Astrocyte (in vitro differentiated cells and primary cell): ENCODE data around the gene SLC25A42. TPM values are rescaled to one million over a fixed set of nuclear protein-coding genes. Genes with fewer than 3 reads are reported as not detected.
A peak's percentile ranks its signal among the peaks of the same experiment; 100 is the strongest.

ENCODE experiments used
- DNase-seq: peaks from one replicate; pipeline ENCODE4 v3.0.0-alpha.2; 2010; ENCODE audit warnings: low read depth
- FAIRE-seq: peaks from 2 replicates; lab custom pipeline; 2011; peaks lifted over from hg19 to GRCh38; lab: Jason Lieb, UNC
- H2AFZ ChIP-seq: 2 replicates; pipeline ENCODE4 v1.6.0; 2012; ENCODE audit warnings: low read depth, low read length, inconsistent platforms
- H3K27ac ChIP-seq: 2 replicates; pipeline ENCODE4 v1.5.1; 2011; ENCODE audit warnings: low read depth, low read length, inconsistent platforms
- H3K27me3 ChIP-seq: 2 replicates; pipeline ENCODE4 v1.6.0; 2011; ENCODE audit warnings: low read length, inconsistent platforms; ENCODE audit not compliant: insufficient read depth
- H3K36me3 ChIP-seq: 2 replicates; pipeline ENCODE4 v1.5.1; 2011; ENCODE audit warnings: low read length, inconsistent platforms; ENCODE audit not compliant: insufficient read depth
- H3K4me1 ChIP-seq: 2 replicates; pipeline ENCODE4 v1.5.1; 2011; ENCODE audit warnings: low read length, inconsistent platforms; ENCODE audit not compliant: insufficient read depth
- H3K4me2 ChIP-seq: 2 replicates; pipeline ENCODE4 v1.6.0; 2012; ENCODE audit warnings: low read length, inconsistent platforms
- H3K4me3 ChIP-seq: 2 replicates; pipeline ENCODE4 v1.5.1; 2011; ENCODE audit warnings: low read depth, mild to moderate bottlenecking, low read length, inconsistent platforms; ENCODE audit not compliant: insufficient read depth
- H3K79me2 ChIP-seq: 2 replicates; pipeline ENCODE4 v1.6.0; 2012; ENCODE audit warnings: mild to moderate bottlenecking, low read length, inconsistent platforms; ENCODE audit not compliant: insufficient read depth
- H3K9ac ChIP-seq: 2 replicates; pipeline ENCODE4 v1.6.0; 2012; ENCODE audit warnings: mild to moderate bottlenecking, low read length, inconsistent platforms
- H3K9me3 ChIP-seq: 2 replicates; pipeline ENCODE4 v1.5.1; 2012; ENCODE audit warnings: low read depth, mild to moderate bottlenecking, low read length, inconsistent platforms; ENCODE audit not compliant: insufficient read depth
- H4K20me1 ChIP-seq: 2 replicates; pipeline ENCODE4 v1.6.0; 2012; ENCODE audit warnings: low read length, inconsistent platforms; ENCODE audit not compliant: insufficient read depth
- H3K27ac Mint-ChIP-seq: one replicate; pipeline ENCODE4 v1.8.0; 2021; ENCODE audit warnings: mild to moderate bottlenecking, mixed read lengths; ENCODE audit not compliant: unreplicated experiment
- H3K27me3 Mint-ChIP-seq: one replicate; pipeline ENCODE4 v1.8.0; 2021; ENCODE audit warnings: low read depth, mixed read lengths; ENCODE audit not compliant: unreplicated experiment
- H3K36me3 Mint-ChIP-seq: one replicate; pipeline ENCODE4 v1.8.0; 2021; ENCODE audit warnings: low read depth, mixed read lengths; ENCODE audit not compliant: unreplicated experiment
- H3K4me1 Mint-ChIP-seq: one replicate; pipeline ENCODE4 v1.8.0; 2021; ENCODE audit warnings: low read depth, mixed read lengths; ENCODE audit not compliant: unreplicated experiment
- H3K4me3 Mint-ChIP-seq: one replicate; pipeline ENCODE4 v1.8.0; 2021; ENCODE audit warnings: mild to moderate bottlenecking, moderate library complexity, mixed read lengths; ENCODE audit not compliant: unreplicated experiment
- H3K9me3 Mint-ChIP-seq: one replicate; pipeline ENCODE4 v1.8.0; 2021; ENCODE audit warnings: mild to moderate bottlenecking, mixed read lengths; ENCODE audit not compliant: unreplicated experiment
- CTCF ChIP-seq: IDR thresholded peaks from 2 replicates; pipeline ENCODE4 v1.5.1; 2011; ENCODE audit warnings: low read depth, mild to moderate bottlenecking, inconsistent platforms, low read length, moderate library complexity; ENCODE audit not compliant: insufficient read depth
- EZH2 ChIP-seq: IDR thresholded peaks from 2 replicates; pipeline ENCODE4 v1.6.1; 2012; ENCODE audit warnings: mild to moderate bottlenecking, low read length, inconsistent platforms; ENCODE audit not compliant: insufficient read depth
- total RNA-seq: library from RNA; stranded (reverse); gene quantifications from 2 replicates; pipeline ENCODE4 v1.2.1, GENCODE V29; 2021

Gene SLC25A42
- total RNA-seq, 1 donor from 2014 or later, result 7.6 TPM

GRCh38 chr19:19139876-19140229 lies 76.1 kb downstream of the SLC25A42 start:
- H3K9me3 ChIP-seq, result no peaks in the 10 kb centered on the region
- H3K4me3 Mint-ChIP-seq, result no peak overlapping the region
- H3K27me3 Mint-ChIP-seq, result peaks cover 7% of the 10 kb centered on the region
- DNase-seq (no peak), FAIRE-seq (no peak)
- peaks cover 3% of the 10 kb centered on the region for H3K4me1 Mint-ChIP-seq
- H3K9me3 Mint-ChIP-seq, result no peaks in the 10 kb centered on the region
- no peak overlapping the region for H3K4me2 ChIP-seq
- H3K79me2 ChIP-seq, result peaks cover 12% of the 10 kb centered on the region
- no peaks in the 10 kb centered on the region for H3K36me3 ChIP-seq
- no peaks in the 10 kb centered on the region for H3K36me3 Mint-ChIP-seq
- no peak overlapping the region for H3K9ac ChIP-seq
- H3K4me1 ChIP-seq, result peaks cover 8% of the 10 kb centered on the region
- H3K27ac Mint-ChIP-seq, result peak overlapping the region; percentile 55
- H3K27ac ChIP-seq, result no peak overlapping the region
- TF ChIP-seq CTCF, result no peak
- TF ChIP-seq EZH2, result no peak
- H4K20me1 ChIP-seq, result no peaks in the 10 kb centered on the region
- no peak overlapping the region for H2AFZ ChIP-seq
- no peak overlapping the region for H3K4me3 ChIP-seq
- H3K27me3 ChIP-seq, result no peaks in the 10 kb centered on the region

- Mint-ChIP-seq H3K4me3 (no peak overlapping the region), H3K4me1 (peaks cover 3% of the 10 kb centered on the region), H3K27ac (no peak overlapping the region), H3K36me3 (no peaks in the 10 kb centered on the region), H3K9me3 (no peaks in the 10 kb centered on the region), H3K27me3 (peaks cover 7% of the 10 kb centered on the region)
- no peak overlapping the region for H3K27ac ChIP-seq
- H3K4me2 ChIP-seq, result no peak overlapping the region
- H4K20me1 ChIP-seq, result no peaks in the 10 kb centered on the region
- TF ChIP-seq CTCF (no peak), EZH2 (no peak)
- peaks cover 12% of the 10 kb centered on the region for H3K79me2 ChIP-seq
- H3K36me3 ChIP-seq, result no peaks in the 10 kb centered on the region
- DNase-seq (peak; percentile 45), FAIRE-seq (no peak)
- no peak overlapping the region for H3K4me3 ChIP-seq
- H3K9me3 ChIP-seq, result no peaks in the 10 kb centered on the region
- no peak overlapping the region for H3K9ac ChIP-seq
- no peaks in the 10 kb centered on the region for H3K27me3 ChIP-seq
- H2AFZ ChIP-seq, result no peak overlapping the region
- H3K4me1 ChIP-seq, result peaks cover 8% of the 10 kb centered on the region
Measured at GRCh38 chr19:19140476-19140875, 76.7 kb downstream of the SLC25A42 start.

- Histone ChIP-seq H3K79me2 (peaks cover 7% of the 10 kb centered on the region), H4K20me1 (no peaks in the 10 kb centered on the region), H3K9ac (no peak overlapping the region), H3K4me3 (no peak overlapping the region), H2AFZ (no peak overlapping the region), H3K27ac (no peak overlapping the region), H3K4me2 (no peak overlapping the region), H3K9me3 (no peaks in the 10 kb centered on the region), H3K36me3 (no peaks in the 10 kb centered on the region), H3K27me3 (no peaks in the 10 kb centered on the region), H3K4me1 (peaks cover 8% of the 10 kb centered on the region)
- TF ChIP-seq EZH2 (no peak), CTCF (no peak)
- DNase-seq, result no peak
- Mint-ChIP-seq H3K4me1 (peaks cover 3% of the 10 kb centered on the region), H3K9me3 (no peaks in the 10 kb centered on the region), H3K36me3 (no peaks in the 10 kb centered on the region), H3K27me3 (peaks cover 7% of the 10 kb centered on the region), H3K4me3 (no peak overlapping the region), H3K27ac (no peak overlapping the region)
- no peak for FAIRE-seq
Measured at GRCh38 chr19:19142347-19142746, 78.6 kb downstream of the SLC25A42 start.
